A549 (cell line): ENCODE results near the gene ACBD3. TPM values are rescaled to one million over a fixed set of nuclear protein-coding genes. Genes with fewer than 3 reads are reported as not detected.

Experiments
- ATAC-seq, 2 experiments: fragments of 200-7000 bp in 1 of 2; fragments of >200 bp in 1 of 2; cut with Nextera tagmentation in 1 of 2; cut with Tn5 transposase in 1 of 2; 3 replicates each; pipeline versions ENCODE4 v1.8.0 to v1.9.1; 2018 to 2020; ENCODE audit warnings: mild to moderate bottlenecking in 1 of 2, moderate library complexity in 1 of 2
- CTCF ChIA-PET: fragments of 300-600 bp; sonication (Branson Sonifier 250); formaldehyde crosslinking; extraction: SDS; loops from one replicate; lab custom pipeline; 2021; ENCODE audit warnings: antibody characterized with exemption, inconsistent platforms; lab: Yijun Ruan, JAX
- POLR2A ChIA-PET: fragments of 350-600 bp; formaldehyde crosslinking; extraction: SDS; loops from one replicate; lab custom pipeline; 2021; ENCODE audit warnings: antibody characterized with exemption, inconsistent platforms; lab: Yijun Ruan, JAX
- DNase-seq, 2 experiments: peaks; one replicate each; pipeline versions ENCODE4 v3.0.0 to v3.0.0-alpha.2; 2011 to 2016; ENCODE audit warnings: low read depth in 1 of 2, low spot score in 1 of 2
- FAIRE-seq: peaks from 2 replicates; lab custom pipeline; 2011; peaks lifted over from hg19 to GRCh38; lab: Jason Lieb, UNC
- H3K27ac ChIP-seq, 2 experiments: fragments of >200 bp; sonication (Bioruptor Twin); formaldehyde crosslinking; 3 replicates each; pipeline ENCODE4 v1.5.1; 2016 to 2017
- H3K4me1 ChIP-seq: fragments of >200 bp; sonication (Bioruptor Twin); formaldehyde crosslinking; 3 replicates; pipeline ENCODE4 v1.6.1; 2016
- H3K4me2 ChIP-seq: fragments of >200 bp; sonication (Bioruptor Twin); formaldehyde crosslinking; 3 replicates; pipeline ENCODE4 v1.6.1; 2016
- H3K4me3 ChIP-seq: fragments of >200 bp; sonication (Bioruptor Twin); formaldehyde crosslinking; 3 replicates; pipeline ENCODE4 v1.5.1; 2016
- H3K9me3 ChIP-seq: fragments of >200 bp; sonication (Bioruptor Twin); formaldehyde crosslinking; 3 replicates; pipeline ENCODE4 v1.6.1; 2016
- BCL3 ChIP-seq: fragments of >200 bp; sonication (Bioruptor Twin); formaldehyde crosslinking; IDR thresholded peaks from 3 replicates; pipeline ENCODE4 v1.6.1; 2016
- CBX2 ChIP-seq: fragments of 200-600 bp; sonication (generic); IDR thresholded peaks from 2 replicates; pipeline ENCODE4 v1.6.1; 2016; ENCODE audit warnings: low read depth, mild to moderate bottlenecking, borderline replicate concordance
- CBX8 ChIP-seq: fragments of 200-600 bp; sonication (generic); IDR thresholded peaks from 2 replicates; pipeline ENCODE4 v1.6.1; 2016
- CTCF ChIP-seq: fragments of >200 bp; sonication (Bioruptor Twin); formaldehyde crosslinking; IDR thresholded peaks from 3 replicates; pipeline ENCODE4 v1.5.1; 2016
- EP300 ChIP-seq, 2 experiments: fragments of >200 bp; sonication (Bioruptor Twin); formaldehyde crosslinking; IDR thresholded peaks; 2 replicates in 1 of 2; 3 replicates in 1 of 2; pipeline ENCODE4 v1.6.1; 2016 to 2017
- HDAC2 ChIP-seq: fragments of 200-600 bp; sonication (generic); IDR thresholded peaks from 2 replicates; pipeline ENCODE4 v1.6.1; 2016
- HEYL ChIP-seq: fragments of 250-450 bp; sonication (Bioruptor Pico); IDR thresholded peaks from 2 replicates; pipeline ENCODE4 v1.8.0; 2021; ENCODE audit warnings: mild to moderate bottlenecking, moderate library complexity
- HMGXB4 ChIP-seq: fragments of 250-450 bp; sonication (Bioruptor Pico); IDR thresholded peaks from 2 replicates; pipeline ENCODE4 v1.5.0; 2021; ENCODE audit warnings: mild to moderate bottlenecking, moderate library complexity, borderline replicate concordance
- HOXB13 ChIP-seq: fragments of 250-450 bp; sonication (Bioruptor Pico); IDR thresholded peaks from 2 replicates; pipeline ENCODE4 v1.5.0; 2020; ENCODE audit warnings: low read depth, mild to moderate bottlenecking, moderate library complexity
- HOXB5 ChIP-seq: fragments of 250-450 bp; sonication (Bioruptor Pico); IDR thresholded peaks from 2 replicates; pipeline ENCODE4 v1.5.0; 2020; ENCODE audit warnings: mild to moderate bottlenecking, moderate library complexity
- KDM5A ChIP-seq: fragments of 200-600 bp; sonication (generic); IDR thresholded peaks from 2 replicates; pipeline ENCODE4 v1.6.1; 2016; ENCODE audit warnings: antibody characterized with exemption, mild to moderate bottlenecking
- MAX ChIP-seq: IDR thresholded peaks from 2 replicates; pipeline ENCODE4 v1.6.1; 2012
- MAZ ChIP-seq: fragments of 150-350 bp; IDR thresholded peaks from 2 replicates; pipeline ENCODE4 v1.6.1; 2014; ENCODE audit warnings: antibody characterized with exemption, low read depth, low read length, borderline replicate concordance
- NPAS2 ChIP-seq: fragments of 250-450 bp; sonication (Bioruptor Pico); IDR thresholded peaks from 2 replicates; pipeline ENCODE4 v1.8.0; 2022; ENCODE audit warnings: mild to moderate bottlenecking, moderate library complexity, borderline replicate concordance
- PBX3 ChIP-seq: IDR thresholded peaks from 2 replicates; pipeline ENCODE4 v1.6.1; 2012
- POLR2AphosphoS2 ChIP-seq: conservative IDR thresholded peaks from 2 replicates; pipeline ENCODE4 v1.6.1; 2012; ENCODE audit warnings: low read length, improper control_type of control experiment, inconsistent platforms
- RCOR1 ChIP-seq: fragments of 150-350 bp; IDR thresholded peaks from 2 replicates; pipeline ENCODE4 v1.6.1; 2014; ENCODE audit warnings: antibody characterized with exemption, low read length, low read depth
- REST ChIP-seq: fragments of 200-600 bp; sonication (generic); IDR thresholded peaks from 2 replicates; pipeline ENCODE4 v1.6.1; 2016; ENCODE audit warnings: antibody characterized with exemption, mild to moderate bottlenecking, moderate library complexity
- RNF2 ChIP-seq: fragments of 200-600 bp; sonication (generic); IDR thresholded peaks from 2 replicates; pipeline ENCODE4 v1.6.1; 2016; ENCODE audit warnings: low read depth, mild to moderate bottlenecking, antibody characterized with exemption, moderate library complexity, borderline replicate concordance
- SMC3 ChIP-seq: fragments of >200 bp; sonication (Bioruptor Twin); formaldehyde crosslinking; IDR thresholded peaks from 3 replicates; pipeline ENCODE4 v1.6.1; 2018; ENCODE audit warnings: inconsistent platforms
- TFCP2L1 ChIP-seq: fragments of 250-450 bp; sonication (Bioruptor Pico); IDR thresholded peaks from 2 replicates; pipeline ENCODE4 v1.5.0; 2021; ENCODE audit warnings: mild to moderate bottlenecking
- TP53 ChIP-seq: fragments of 250-450 bp; sonication (Bioruptor Pico); IDR thresholded peaks from 2 replicates; pipeline ENCODE4 v1.5.0; 2021; ENCODE audit warnings: mild to moderate bottlenecking, moderate library complexity
- ZC3H11A ChIP-seq: fragments of 450-650 bp; IDR thresholded peaks from 2 replicates; pipeline ENCODE4 v1.6.1; 2014; ENCODE audit warnings: antibody characterized with exemption, mild to moderate bottlenecking
- ZFP36 ChIP-seq: fragments of 450-650 bp; IDR thresholded peaks from 2 replicates; pipeline ENCODE4 v1.6.1; 2014; ENCODE audit warnings: borderline replicate concordance; ENCODE audit not compliant: partially characterized antibody
- WGBS: methylation state at CpG from one replicate; pipeline ENCODE4 v1.1.6; 2017; ENCODE audit errors: missing lambda C conversion rate; 5-methylcytosine and 5-hydroxymethylcytosine counted together
- polyA plus RNA-seq, 4 experiments: library from polyadenylated mRNA; depleted of rRNA in 3 of 4; stranded (reverse); fragments of >200 nt; fragmentation: RNase III in 1 of 4; extraction: RNeasy Plus Mini Kit Qiagen cat#74134 plus additional on column Dnase treatment in 1 of 4; gene quantifications; 2 replicates in 3 of 4; 3 replicates in 1 of 4; pipeline ENCODE4 v1.2.3, GENCODE V29; 2011 to 2017

Gene ACBD3
- polyA plus RNA-seq, 2 of the 4 experiments (the other 2 are of a cell fraction), result 29.8 to 52.9 TPM

- POLR2A ChIA-PET, result no interaction called here
- TF ChIP-seq KDM5A (no peak), HEYL (no peak), SMC3 (no peak), REST (no peak)
- FAIRE-seq, result no peak
- no peak overlapping the region for H3K4me3 ChIP-seq
- no peak overlapping the region for H3K27ac ChIP-seq
- no peaks in the 10 kb centered on the region for H3K4me1 ChIP-seq
- no peak overlapping the region for H3K4me2 ChIP-seq
- DNase-seq, result no peak
- ATAC-seq, result peak in 1 of 2 experiments; percentile 29; a peak in 3 of 6 replicates
- CTCF ChIA-PET, result interaction anchor here (0.8 to 4.2 kb wide), 4 partner anchors 12 to 85 kb away, joined by 4 to 21 read pairs (median 10); no protein-coding TSS in a partner anchor
- WGBS, result 79% methylated on average over 17 of the region's 17 CpGs
- H3K9me3 ChIP-seq, result no peaks in the 10 kb centered on the region
Observed at GRCh38 chr1:226209307-226210059, 22.9 kb upstream of the ACBD3 start.

- no peak overlapping the region for H3K4me3 ChIP-seq
- FAIRE-seq, result no peak
- ChIA-PET POLR2A (no interaction called here), CTCF (interaction anchor here (0.6 to 2.5 kb wide), 2 partner anchors 10 to 25 kb away, joined by 3 to 14 read pairs; no protein-coding TSS in a partner anchor)
- H3K27ac ChIP-seq, result no peak overlapping the region
- TF ChIP-seq SMC3, result no peak
- no peak for TF ChIP-seq BCL3
- TF ChIP-seq CTCF, result no peak
- TF ChIP-seq PBX3, result no peak
- no peak for TF ChIP-seq TP53
- no peak for TF ChIP-seq RCOR1
- no peak for TF ChIP-seq RNF2
- no peak for DNase-seq
- no peaks in the 10 kb centered on the region for H3K9me3 ChIP-seq
- 62% methylated on average over 5 of the region's 5 CpGs for WGBS
- H3K4me2 ChIP-seq, result no peak overlapping the region
- no peak for ATAC-seq
- H3K4me1 ChIP-seq, result no peaks in the 10 kb centered on the region
Observed at GRCh38 chr1:226207048-226207447, 20.5 kb upstream of the ACBD3 start.

- ChIA-PET CTCF (interaction anchor here (0.6 kb wide), 1 partner anchor 148 kb away, joined by 3 read pairs; no protein-coding TSS in a partner anchor), POLR2A (no interaction called here)
- no peak for ATAC-seq
- H3K4me2 ChIP-seq, result no peak overlapping the region
- no peaks in the 10 kb centered on the region for H3K9me3 ChIP-seq
- no peak for FAIRE-seq
- no peak overlapping the region for H3K27ac ChIP-seq
- no peaks in the 10 kb centered on the region for H3K4me1 ChIP-seq
- H3K4me3 ChIP-seq, result no peak overlapping the region
- no peak for DNase-seq
- TF ChIP-seq TFCP2L1 (CRISPR knock-in tag) (no peak), EP300 (IDR thresholded peaks at IDR 0.05) (no peak), ZFP36 (no peak), HDAC2 (no peak), MAZ (no peak), HMGXB4 (no peak), POLR2AphosphoS2 (no peak), ZC3H11A (no peak), CBX2 (no peak), CBX8 (no peak), HOXB5 (CRISPR knock-in tag) (no peak), HOXB13 (CRISPR knock-in tag) (no peak), MAX (no peak), KDM5A (no peak), NPAS2 (CRISPR knock-in tag) (no peak)
Observed at GRCh38 chr1:226204198-226204597, 17.7 kb upstream of the ACBD3 start.
